Hindlimb muscle (tissue), 1 donor: ENCODE measurements around the gene MBD6. TPM values are rescaled to one million over a fixed set of nuclear protein-coding genes. Genes with fewer than 3 reads are reported as not detected.
A peak's percentile ranks its signal among the peaks of the same experiment; 100 is the strongest.

ENCODE experiments used
- DNase-seq: peaks from one replicate; pipeline ENCODE4 v3.0.0-alpha.2; 2013
- polyA plus RNA-seq: library from polyadenylated mRNA; unstranded; fragments of 120-200 nt; gene quantifications from one replicate; pipeline ENCODE4 v1.2.1, GENCODE V29; 2013; ENCODE audit not compliant: insufficient read length

MBD6 gene
- 46.2 TPM for polyA plus RNA-seq

- peak; percentile 90 for DNase-seq
Measured at GRCh38 chr12:57522011-57522886, at the start of gene MBD6. TSS of gene MBD6 (plus strand) at chr12:57522824. CDS start at chr12:57524304, 1,480 bp downstream.

DNA sequence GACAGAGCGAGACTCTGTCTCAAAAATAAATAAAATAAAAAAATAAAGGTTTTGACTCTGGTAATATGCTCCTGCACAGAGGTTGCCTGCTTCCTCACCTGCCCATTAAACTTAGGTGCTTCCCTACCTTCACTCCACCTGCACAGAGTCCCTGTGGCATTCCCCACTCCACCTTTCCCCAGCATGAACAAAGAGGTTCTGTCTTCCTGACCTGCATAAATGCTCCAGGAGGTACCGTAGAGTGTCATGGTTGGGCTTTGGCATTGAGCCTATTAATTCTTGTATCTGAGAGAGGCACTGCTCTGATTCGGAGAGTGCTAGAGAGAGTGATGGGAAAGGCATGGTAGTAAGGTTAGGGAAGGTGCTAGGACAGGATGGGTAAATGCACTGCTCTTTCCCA is 49.2 kb upstream of the MBD6 start:
- no peak for DNase-seq

- no peak for DNase-seq
Measured at GRCh38 chr12:57473886-57474285, 48.7 kb upstream of the MBD6 start.

- no peak for DNase-seq
Measured at GRCh38 chr12:57474430-57474829, 48.2 kb upstream of the MBD6 start.

DNA sequence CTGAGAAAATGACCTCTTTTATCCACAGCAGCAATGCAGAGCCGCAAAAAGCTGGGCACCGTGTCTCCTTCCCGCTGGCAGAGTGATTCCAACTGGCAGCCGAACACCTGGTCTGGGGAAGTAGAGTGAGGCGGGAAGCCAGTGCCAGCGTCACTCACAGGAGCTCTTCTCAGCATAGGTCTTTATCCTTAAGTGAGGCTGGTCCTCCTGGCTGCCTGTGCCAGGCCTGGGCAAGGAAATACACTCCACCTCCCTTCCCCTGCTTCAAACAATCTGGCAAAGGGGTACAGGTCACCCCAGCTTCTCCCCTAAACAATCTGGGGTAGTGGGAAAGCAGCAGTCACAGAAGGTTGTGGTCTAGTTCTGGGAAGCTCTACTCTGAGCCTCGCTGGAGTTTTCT is 47.8 kb upstream of the MBD6 start:
- DNase-seq: no peak

DNA sequence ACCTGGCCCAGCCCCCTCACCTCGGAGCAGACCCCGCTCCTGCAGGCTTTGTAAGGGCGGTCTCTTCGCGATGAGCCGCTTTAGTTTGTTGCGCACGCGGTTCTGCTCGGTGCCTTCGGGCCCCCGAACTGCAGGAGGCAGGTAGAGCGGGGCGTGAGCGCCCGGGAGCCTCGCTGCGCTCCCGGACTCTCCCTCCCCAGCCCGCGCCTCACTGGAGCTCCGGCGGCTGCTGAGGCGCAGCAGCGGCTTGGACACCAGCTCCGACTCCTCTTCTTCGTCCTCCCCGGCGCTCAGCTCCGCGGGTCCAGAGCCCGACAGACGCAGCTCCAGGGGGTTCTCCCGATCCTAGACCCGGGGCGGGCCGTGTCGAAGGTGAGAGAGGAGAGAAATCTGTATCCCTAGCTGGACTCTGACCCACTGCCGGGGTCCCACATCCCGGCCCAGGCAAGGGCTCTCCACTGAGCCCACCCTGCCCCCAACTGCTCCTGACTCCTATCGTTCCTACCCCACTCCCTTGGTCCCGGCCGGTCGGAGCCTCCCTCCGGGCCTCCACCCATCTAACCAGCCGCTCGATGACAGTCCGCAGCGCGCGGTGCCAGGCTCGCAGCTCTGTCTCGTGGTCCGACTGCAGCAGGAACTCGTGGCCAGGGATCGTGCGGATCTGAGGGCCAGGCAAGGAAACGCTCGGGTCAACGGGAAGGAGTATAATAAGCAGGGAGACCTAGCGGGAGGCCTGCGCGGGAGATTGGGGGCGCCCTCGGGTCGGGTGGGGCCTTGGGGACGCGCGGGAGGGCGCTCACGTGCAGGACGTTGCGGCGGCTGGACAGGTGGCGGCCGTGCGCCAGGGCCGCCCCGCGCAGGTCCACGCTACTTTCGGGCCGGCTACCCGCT is 47.1 kb upstream of the MBD6 start:
- no peak for DNase-seq

GRCh38 chr12:57476162-57476992 is 46.2 kb upstream of the MBD6 start:
- DNase-seq: no peak

GRCh38 chr12:57476993-57477709 is 45.5 kb upstream of the MBD6 start:
- no peak for DNase-seq

GRCh38 chr12:57477710-57478681 is 44.6 kb upstream of the MBD6 start:
- no peak for DNase-seq

GRCh38 chr12:57479043-57479375 is 43.6 kb upstream of the MBD6 start:
- DNase-seq: no peak

DNA sequence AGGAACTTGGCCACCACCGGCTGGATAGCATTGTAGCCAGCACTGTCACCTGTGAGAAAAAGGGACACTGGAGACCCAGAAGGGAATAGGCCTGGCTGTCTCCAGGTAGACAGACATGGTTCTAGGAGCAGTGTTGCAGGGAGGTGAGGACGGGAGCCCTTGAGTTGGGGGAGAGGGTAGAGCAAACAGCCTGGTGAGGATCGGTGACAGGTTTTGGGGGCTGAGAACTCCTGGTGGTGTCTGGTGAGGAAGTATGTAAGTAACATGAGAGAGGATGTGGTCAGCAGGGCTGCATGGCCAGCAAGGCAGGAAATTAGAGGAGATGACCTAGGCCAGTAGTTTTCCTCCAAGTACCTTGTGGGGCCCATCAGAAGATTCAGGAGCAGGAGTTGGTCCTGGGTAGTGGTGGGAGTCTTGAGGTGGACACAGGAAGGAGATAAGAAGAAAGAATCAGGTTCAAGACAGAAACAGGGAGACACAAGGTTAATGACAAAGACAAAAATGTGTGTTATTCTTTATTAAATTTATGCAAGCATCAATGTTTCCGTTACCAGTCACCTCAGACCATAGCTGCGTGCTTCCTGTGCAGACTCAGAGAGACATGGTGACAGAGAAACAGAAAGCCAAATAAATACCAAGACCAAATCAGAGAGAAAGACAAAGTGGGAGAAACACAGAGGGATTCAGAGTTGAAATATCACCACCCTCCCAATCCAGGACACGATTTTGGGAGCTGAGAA is 43.1 kb upstream of the MBD6 start, which contains the start of gene ARHGAP9:
Gene ARHGAP9 (minus strand): TSS at position 491 of the 740 bp plus-strand sequence. CDS start 460 bp downstream, at position 31.
- no peak for DNase-seq

DNA sequence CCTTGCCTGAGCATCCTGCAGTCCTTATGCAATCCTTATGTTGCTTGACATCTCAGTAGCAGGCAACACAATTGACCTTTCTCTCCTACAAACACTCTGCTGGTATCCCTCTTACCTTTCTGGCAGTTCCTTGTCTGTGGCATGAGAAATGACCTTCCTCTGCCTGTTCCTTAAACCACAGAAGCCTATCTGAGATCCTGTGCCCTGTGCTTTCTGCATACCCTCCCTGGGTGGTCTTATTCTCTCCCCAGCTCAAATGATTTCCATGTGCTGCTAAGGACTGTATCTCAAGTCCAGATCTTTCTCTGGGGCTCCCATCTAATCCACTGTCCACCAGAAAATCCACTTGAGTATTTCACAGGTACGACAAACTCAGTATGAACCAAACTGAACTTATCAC is 41.0 kb upstream of the MBD6 start:
- DNase-seq: no peak

DNA sequence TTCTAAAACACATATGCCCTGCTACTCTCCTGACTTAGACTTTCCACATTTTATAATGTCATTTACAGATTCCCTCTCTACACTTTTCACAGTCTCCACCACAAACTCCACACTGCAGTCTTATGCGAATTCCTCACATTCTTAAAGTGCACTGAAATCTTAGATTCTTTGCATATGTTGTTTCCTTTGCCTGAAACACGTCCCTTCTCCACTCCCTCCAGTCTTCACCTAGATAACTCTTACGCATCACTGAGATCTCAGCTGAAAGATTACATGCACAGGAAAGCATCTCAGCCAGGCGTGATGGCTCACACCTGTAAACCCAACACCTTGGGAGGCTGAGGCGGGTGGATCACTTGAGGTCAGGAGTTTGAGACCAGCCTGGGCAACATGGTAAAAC is 39.2 kb upstream of the MBD6 start:
- DNase-seq: no peak

- DNase-seq: no peak
Measured at GRCh38 chr12:57485695-57486094, 36.9 kb upstream of the MBD6 start.

DNA sequence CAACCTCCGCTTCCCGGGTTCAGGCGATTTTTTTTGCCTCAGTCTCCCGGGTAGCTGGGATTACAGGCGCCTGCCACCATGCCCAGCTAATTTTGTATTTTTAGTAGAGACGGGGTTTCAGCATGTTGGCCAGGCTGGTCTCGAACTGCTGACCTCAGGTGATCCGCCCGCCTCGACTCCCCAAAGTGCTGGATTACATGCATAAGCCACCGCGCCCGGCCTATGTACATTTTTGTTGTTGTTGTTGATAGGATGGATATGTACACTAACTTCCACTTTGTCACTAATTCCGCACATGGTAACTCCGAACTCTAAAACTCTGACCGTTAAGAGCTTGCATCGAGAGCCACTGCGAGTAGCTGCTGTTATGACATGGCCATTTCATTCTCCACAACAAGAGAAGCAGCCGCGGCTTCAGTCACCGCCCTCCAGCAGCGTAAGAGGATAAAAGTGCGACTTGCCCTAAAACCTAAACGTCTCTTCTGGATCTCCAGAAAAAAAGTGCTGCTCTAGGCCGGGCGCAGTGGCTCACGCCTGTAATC is 35.5 kb upstream of the MBD6 start:
- DNase-seq: no peak

GRCh38 chr12:57487597-57488401 is 34.8 kb upstream of the MBD6 start, which contains the start of gene MARS1:
TSS of gene MARS1 (plus strand) at chr12:57488068. CDS start at chr12:57488091, 23 bp downstream.
- peak; percentile 98 for DNase-seq

GRCh38 chr12:57488402-57489156 is 34.0 kb upstream of the MBD6 start:
- no peak for DNase-seq

DNA sequence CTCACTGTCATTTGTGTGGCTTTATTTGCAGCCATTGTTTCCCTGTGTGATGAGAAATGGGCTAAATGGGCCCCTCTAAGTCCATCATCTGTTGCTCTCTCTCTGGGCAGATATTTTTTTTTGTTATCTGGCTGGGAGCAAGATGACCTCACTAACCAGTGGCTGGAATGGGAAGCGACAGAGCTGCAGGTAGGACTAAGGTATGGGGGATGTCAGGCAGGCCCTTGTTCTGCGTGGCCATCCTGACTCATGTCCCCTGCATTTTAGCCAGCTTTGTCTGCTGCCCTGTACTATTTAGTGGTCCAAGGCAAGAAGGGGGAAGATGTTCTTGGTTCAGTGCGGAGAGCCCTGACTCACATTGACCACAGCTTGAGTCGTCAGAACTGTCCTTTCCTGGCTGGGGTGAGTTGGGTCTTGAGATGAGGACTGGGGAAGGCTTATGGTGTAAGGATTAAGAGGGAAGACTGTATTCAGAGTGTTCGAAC is 33.4 kb upstream of the MBD6 start:
- DNase-seq: no peak
